Measurements from ENCODE around the gene ZNF490. TPM values are rescaled to one million over a fixed set of nuclear protein-coding genes. Genes with fewer than 3 reads are reported as not detected.

The ZNF490 gene
- total and polyA plus RNA-seq, 11 donors: 0.91 to 8.9 (median 5.2) TPM

GRCh38 chr19:12551060-12551832, 59.4 kb downstream of the ZNF490 start, which contains the start of gene ZNF564:
Gene ZNF564, minus strand, starts transcription at chr19:12551482. Its CDS starts 150 bp downstream, at chr19:12551332.
- peaks cover 0 to 52% (median 29%) of the 10 kb centered on the region in 12 donors for H3K4me1 ChIP-seq
- H3K27me3 ChIP-seq: peaks cover 0 to 5% (median 0%) of the 10 kb centered on the region in 9 donors
- intact Hi-C loops (cut with DNase I): loop anchor here in 3 of 10 donors (1.0 to 5.0 kb wide), 7 partner anchors 56 to 150 kb away; partner anchors contain the start of genes ZNF799 (in 2 of the 3), ZNF443 (in 1 of the 3), ZNF490 (in 1 of the 3) and ZNF709 (in 1 of the 3)
- 0% methylated on average over 21 to 49 of the region's 49 CpGs for WGBS, 4 donors
- peak in 1 of 2 donors; percentile 91 for TF ChIP-seq POLR2A (IDR thresholded peaks at IDR 0.05)
- TF ChIP-seq, protein P1, sequence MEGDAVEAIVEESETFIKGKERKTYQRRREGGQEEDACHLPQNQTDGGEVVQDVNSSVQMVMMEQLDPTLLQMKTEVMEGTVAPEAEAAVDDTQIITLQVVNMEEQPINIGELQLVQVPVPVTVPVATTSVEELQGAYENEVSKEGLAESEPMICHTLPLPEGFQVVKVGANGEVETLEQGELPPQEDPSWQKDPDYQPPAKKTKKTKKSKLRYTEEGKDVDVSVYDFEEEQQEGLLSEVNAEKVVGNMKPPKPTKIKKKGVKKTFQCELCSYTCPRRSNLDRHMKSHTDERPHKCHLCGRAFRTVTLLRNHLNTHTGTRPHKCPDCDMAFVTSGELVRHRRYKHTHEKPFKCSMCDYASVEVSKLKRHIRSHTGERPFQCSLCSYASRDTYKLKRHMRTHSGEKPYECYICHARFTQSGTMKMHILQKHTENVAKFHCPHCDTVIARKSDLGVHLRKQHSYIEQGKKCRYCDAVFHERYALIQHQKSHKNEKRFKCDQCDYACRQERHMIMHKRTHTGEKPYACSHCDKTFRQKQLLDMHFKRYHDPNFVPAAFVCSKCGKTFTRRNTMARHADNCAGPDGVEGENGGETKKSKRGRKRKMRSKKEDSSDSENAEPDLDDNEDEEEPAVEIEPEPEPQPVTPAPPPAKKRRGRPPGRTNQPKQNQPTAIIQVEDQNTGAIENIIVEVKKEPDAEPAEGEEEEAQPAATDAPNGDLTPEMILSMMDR (IDR thresholded peaks at IDR 0.05): no peak
- ATAC-seq (peak; percentile 98), DNase-seq (peak; percentile 93 to 98 (median 97))
- H3K4me3 ChIP-seq: peak within 1 kb of the TSS; percentile 54 to 98 (median 82)
- no peaks in the 10 kb centered on the region for H3K9me3 ChIP-seq
- peak within 1 kb of the TSS; percentile 91 to 100 (median 97) for H3K27ac ChIP-seq
- H3K36me3 ChIP-seq: peaks cover 0 to 23% (median 0%) of the 10 kb centered on the region in 9 donors

- H3K27me3 ChIP-seq: no peaks in the 10 kb centered on the region
- H3K27ac ChIP-seq: no peak overlapping the region
- TF ChIP-seq, protein P1 (IDR thresholded peaks at IDR 0.05): no peak
- TF ChIP-seq POLR2A (IDR thresholded peaks at IDR 0.05): no peak
- no peak for DNase-seq
- peaks cover 0 to 7% (median 0%) of the 10 kb centered on the region in 12 donors for H3K9me3 ChIP-seq
- no peak for ATAC-seq
- 63 to 88% (median 82%) methylated on average over 2 of the region's 2 CpGs for WGBS, 4 donors
- intact Hi-C loops (cut with DNase I): loop anchor here in 4 of 10 donors (5.0 to 10.0 kb wide), 3 partner anchors 45 to 52 kb away; no protein-coding TSS in a partner anchor
- H3K4me1 ChIP-seq: peaks cover 0 to 59% (median 40%) of the 10 kb centered on the region in 12 donors
- H3K4me3 ChIP-seq: no peak overlapping the region
- peaks cover 0 to 23% (median 0%) of the 10 kb centered on the region in 9 donors for H3K36me3 ChIP-seq
Measured at GRCh38 chr19:12546903-12547302, 63.7 kb downstream of the ZNF490 start.

- ATAC-seq (no peak), DNase-seq (no peak)
- peaks cover 0 to 57% (median 38%) of the 10 kb centered on the region in 12 donors for H3K4me1 ChIP-seq
Measured at GRCh38 chr19:12546068-12546467, 64.5 kb downstream of the ZNF490 start.

More at GRCh38 chr19:12546068-12546467, 64.5 kb downstream of the ZNF490 start:
- no peaks in the 10 kb centered on the region for H3K27me3 ChIP-seq
- intact Hi-C loops (cut with DNase I): loop anchor here in 4 of 10 donors (5.0 to 10.0 kb wide), 3 partner anchors 44 to 51 kb away; no protein-coding TSS in a partner anchor
- 92 to 95% (median 93%) methylated on average over 5 of the region's 5 CpGs for WGBS, 4 donors
- H3K27ac ChIP-seq: no peak overlapping the region
- H3K4me3 ChIP-seq: no peak overlapping the region
- TF ChIP-seq, protein P1 (IDR thresholded peaks at IDR 0.05): no peak
- TF ChIP-seq POLR2A (IDR thresholded peaks at IDR 0.05): no peak
- peaks cover 0 to 7% (median 0%) of the 10 kb centered on the region in 12 donors for H3K9me3 ChIP-seq
- H3K36me3 ChIP-seq: peaks cover 0 to 29% (median 4%) of the 10 kb centered on the region in 9 donors
